ENCODE data around the gene PRTG.
"Not testable (repeated sequence)": the region's sequence is repeated elsewhere in the genome, so short reads cannot be mapped to it uniquely, and the experiment has no call there.

Gene PRTG

DNA sequence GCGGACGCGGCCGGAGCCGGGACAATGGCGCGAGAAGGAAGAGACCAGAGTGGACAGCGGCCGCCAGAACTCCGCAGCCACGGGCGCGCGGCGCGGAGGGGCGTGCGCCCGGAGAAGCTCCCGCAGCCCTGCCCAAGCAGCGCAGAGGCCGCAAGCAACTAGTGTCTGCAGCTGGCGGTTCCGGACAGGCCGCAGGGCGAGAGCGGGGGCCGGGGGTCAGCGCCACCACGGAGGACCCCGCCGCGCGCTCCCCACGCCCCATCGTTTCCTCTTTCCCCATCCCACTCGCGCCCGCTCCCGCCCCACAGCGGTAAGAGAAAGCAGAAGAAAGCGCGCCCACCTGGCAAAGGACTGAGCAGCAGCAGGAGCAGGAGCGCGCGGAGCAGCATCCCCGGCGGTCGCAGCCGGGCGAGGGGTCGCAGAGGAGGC is 440 bp downstream of the PRTG start:
- DNase-seq (ENCODE audit: low read depth) = no peak

GRCh38 chr15:55741833-55742497 is 987 bp downstream of the PRTG start:
- no peak for DNase-seq (ENCODE audit: low read depth)

- no peak for DNase-seq (ENCODE audit: low read depth)
Measured at GRCh38 chr15:55740981-55741832, 1.7 kb downstream of the PRTG start.

- no peak for DNase-seq (ENCODE audit: low read depth)
Measured at GRCh38 chr15:55740359-55740878, 2.5 kb downstream of the PRTG start.

DNA sequence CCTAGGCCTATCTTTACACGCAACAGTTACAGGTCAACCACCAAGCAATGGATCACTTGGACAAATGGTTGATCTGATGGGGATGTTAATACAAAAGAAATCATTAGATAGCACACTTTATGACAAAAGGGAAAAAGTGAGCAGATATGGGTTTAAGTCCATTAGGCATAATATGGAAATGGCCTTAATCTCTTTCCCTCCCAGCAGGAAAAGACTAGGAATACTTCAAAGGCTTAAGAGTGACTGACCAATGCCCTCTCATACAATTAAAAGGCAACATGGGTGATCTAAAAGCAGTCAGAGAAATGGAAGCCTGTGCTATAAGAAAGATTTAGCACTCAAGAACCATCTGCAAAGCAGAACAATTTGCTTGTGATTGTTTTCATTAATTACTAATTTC is 3.3 kb downstream of the PRTG start:
- DNase-seq (ENCODE audit: low read depth) = no peak

GRCh38 chr15:55738715-55739114 is 4.2 kb downstream of the PRTG start:
- DNase-seq (ENCODE audit: low read depth) = no peak

- no peak for DNase-seq (ENCODE audit: low read depth)
Measured at GRCh38 chr15:55737373-55737772, 5.6 kb downstream of the PRTG start.

GRCh38 chr15:55736756-55737155 is 6.2 kb downstream of the PRTG start:
- DNase-seq (ENCODE audit: low read depth) = no peak

DNA sequence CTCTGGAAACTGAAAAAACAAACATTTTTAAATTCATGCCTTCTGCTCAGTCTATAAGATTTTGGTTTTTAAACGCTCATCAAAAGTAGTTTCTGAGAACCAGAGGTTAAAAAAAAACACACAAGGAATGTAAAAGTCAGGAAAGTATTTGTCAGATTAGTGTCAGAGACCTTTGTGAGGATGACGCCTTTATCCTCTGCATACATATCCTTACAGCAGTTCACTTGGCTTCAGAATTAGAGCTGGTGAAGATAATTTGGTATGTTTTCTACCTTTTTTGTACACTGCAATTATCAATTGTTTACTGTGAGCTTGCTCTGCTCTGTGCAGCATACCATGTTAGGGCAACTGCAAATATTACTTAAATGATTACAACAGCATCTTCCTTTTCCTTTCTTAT is 8.3 kb downstream of the PRTG start:
- no peak for DNase-seq (ENCODE audit: low read depth)

DNA sequence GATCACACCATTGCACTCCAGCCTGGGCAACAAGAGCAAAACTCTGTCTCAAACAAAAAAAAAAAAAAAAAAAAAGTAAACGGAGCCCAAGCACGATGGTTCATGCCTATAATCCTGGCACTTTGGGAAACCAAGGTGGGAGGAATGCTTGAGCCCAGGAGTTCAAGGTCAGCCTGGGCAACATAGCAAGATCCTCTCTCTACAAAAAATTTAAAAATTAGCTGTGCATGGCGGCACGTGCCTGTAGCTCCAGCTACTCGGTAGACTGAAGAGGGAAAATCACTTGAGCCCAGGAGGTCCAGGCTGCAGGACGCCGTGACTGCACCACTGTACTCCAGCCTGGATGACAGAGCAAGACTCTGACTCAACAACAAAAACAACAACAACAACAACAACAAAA is 9.5 kb downstream of the PRTG start:
- not testable (repeated sequence) for DNase-seq (ENCODE audit: low read depth)

- DNase-seq (ENCODE audit: low read depth) = no peak
Measured at GRCh38 chr15:55721554-55722185, 21.3 kb downstream of the PRTG start.

DNA sequence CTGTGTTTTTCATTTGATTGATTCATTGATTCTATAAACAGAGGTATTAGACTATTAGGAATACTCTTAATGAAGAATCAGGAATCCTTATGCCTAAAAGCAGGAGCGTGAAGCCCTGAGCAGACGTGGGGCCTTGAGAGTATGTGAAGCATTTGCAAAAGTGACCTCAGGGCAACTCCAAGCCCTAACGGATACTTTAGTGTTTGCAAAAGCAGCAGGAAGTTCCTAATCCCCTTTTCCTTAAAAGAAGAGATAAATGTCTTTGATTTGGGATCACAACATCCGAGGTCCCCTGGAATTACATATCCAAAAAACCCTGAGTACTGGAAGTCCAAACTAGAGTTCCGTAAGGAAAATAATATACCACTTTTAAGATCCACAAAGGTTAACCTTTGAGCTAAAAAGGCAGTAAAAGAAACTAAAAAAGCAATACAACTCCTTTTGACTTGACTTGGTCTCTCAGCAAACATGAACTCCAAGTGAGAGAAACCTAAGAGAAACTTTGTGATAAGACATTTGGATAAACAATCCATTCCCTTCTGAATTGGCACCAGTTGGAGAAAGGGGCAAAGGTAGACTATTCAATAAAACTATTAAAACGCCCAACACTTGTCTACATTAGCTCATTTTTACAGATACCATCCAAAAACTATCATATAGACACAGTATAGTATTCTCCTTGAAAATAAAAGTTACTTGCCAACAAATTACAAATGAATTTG is 27.4 kb downstream of the PRTG start:
- DNase-seq (ENCODE audit: low read depth) = no peak

DNA sequence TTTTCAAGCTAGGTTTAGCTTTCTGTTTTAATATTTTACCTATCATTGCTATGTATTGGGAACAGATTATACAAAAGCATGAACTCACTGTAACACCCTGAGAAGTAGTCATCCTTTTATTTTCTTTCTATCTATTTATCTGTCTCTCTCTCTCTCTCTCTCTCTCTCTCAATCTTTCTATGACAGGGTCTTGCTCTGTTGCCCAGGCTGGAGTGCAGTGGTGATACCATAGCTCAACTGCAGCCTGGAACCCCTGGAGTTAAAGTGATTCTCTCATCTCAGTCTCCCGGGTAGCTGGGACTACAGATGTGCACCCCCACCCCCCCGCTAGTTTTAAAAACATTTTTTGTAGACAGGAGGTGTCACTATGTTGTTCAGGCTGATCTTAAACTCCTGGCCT is 28.9 kb downstream of the PRTG start:
- DNase-seq (ENCODE audit: low read depth) = no peak

DNA sequence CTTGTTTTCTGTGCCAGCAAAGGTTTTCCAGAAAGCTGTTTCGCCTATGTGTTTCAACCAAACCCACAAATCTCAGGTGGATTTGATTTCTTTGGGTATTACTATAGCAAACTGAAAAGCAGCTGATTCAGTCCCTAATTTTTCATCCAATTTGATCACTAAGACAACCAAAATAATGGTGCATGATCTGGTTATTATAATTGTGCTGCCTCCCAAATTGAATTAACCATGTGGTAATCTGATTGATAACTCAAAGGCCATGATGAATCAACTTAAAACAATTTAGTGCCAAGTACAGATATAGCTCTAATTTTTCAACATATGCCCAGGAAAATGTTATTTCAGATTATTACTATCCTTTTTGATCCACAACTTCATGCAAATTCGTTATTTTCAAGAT is 30.6 kb downstream of the PRTG start:
- DNase-seq (ENCODE audit: low read depth) = no peak

- no peak for DNase-seq (ENCODE audit: low read depth)
Measured at GRCh38 chr15:55710286-55710685, 32.7 kb downstream of the PRTG start.

GRCh38 chr15:55709458-55709857 is 33.5 kb downstream of the PRTG start:
- no peak for DNase-seq (ENCODE audit: low read depth)

DNA sequence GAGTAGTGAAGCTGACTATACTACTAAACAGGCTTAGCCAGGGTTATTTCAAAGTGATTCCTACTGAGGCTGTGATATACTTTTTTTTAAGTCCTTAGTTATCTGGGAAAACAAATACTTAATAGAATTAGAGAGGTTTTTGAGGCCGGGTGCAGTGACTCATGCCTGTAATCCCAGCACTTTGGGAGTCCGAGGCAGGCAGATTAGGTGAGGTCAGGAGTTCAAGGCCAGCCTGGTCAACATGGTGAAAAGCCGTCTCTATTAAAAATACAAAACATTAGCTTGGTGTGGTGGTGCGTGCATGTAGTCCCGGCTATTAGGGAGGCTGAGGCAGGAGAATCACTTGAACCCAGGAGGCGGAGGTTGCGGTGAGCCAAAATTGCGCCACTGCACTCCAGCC is 34.2 kb downstream of the PRTG start:
- DNase-seq (ENCODE audit: low read depth) = no peak

DNA sequence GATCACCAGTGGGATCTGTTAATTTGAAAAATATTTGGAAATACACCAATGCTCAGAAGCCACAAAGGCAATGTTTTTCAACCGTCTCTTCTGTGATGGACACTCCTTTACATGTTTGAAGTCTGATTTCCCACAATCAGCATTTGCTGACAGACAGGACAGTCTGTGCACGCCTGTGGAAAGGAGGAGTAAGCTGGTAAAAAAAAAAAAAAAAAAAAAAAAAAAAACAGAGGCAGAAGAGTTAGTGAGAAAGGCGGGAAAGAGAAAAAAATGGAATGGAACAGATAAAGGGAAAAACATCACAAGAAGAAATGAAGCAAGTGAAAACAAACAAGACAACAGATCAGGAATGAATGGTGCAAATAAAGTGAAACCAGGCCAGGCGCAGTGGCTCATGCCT is 35.0 kb downstream of the PRTG start:
- DNase-seq (ENCODE audit: low read depth) = no peak

DNA sequence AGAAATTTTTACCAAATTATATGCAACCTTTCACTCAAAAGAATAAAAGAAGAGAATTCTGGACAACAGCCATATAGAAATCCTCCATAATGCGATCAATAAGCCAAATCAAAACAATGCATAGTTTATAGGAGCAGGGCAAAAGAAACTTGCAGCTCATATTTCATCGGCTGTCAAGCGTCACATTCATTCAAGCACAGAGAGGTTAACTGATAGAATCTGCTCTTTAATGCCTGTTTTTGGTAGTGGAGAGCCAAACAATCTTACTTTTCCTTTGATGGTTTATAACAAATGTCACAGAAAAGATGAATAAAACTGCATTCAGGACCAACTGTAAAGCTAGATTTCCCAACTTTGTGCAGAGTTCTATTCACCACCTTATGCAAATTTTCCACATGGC is 35.4 kb downstream of the PRTG start:
- no peak for DNase-seq (ENCODE audit: low read depth)

DNA sequence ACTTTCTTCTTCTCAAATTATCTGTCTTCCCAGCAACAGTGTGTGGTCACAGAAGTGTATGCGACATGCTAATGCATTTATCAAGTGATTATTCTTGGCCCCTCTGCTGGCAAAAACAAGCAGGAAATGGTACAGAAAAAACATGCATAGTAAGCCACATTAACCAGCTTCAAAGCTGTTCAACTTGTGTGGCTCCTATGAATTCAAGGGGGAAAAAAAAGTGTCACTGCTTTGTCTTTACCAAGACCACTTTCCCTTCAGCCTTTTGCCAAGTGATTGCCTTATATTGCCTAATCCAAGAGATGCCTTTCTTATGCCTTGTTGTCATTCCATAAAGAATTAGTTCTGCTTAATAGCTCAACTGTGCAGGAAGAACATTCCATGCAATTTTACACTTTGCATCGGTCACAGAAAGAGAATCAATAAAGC is 39.1 kb downstream of the PRTG start:
- DNase-seq (ENCODE audit: low read depth) = no peak

GRCh38 chr15:55700876-55701275 is 42.1 kb downstream of the PRTG start:
- DNase-seq (ENCODE audit: low read depth) = no peak

- DNase-seq (ENCODE audit: low read depth) = no peak
Measured at GRCh38 chr15:55698653-55699052, 44.3 kb downstream of the PRTG start.

Measured in activated T-helper 9 cell treated with anti-CD3 and anti-CD28 coated beads, Interleukin-2, amount 50 U/mL, for 16 hours (primary cell).